GM12873 (cell line): ENCODE measurements around the gene CGNL1.

Experiments used
- TF ChIP-seq, protein P1 (sequence below): IDR thresholded peaks from 2 replicates; pipeline ENCODE4 v1.5.1; 2012; ENCODE audit warnings: low read depth, mild to moderate bottlenecking, moderate library complexity, low read length, control low read depth; ENCODE audit not compliant: insufficient read depth; ENCODE audit errors: missing control alignments

The CGNL1 gene

DNA sequence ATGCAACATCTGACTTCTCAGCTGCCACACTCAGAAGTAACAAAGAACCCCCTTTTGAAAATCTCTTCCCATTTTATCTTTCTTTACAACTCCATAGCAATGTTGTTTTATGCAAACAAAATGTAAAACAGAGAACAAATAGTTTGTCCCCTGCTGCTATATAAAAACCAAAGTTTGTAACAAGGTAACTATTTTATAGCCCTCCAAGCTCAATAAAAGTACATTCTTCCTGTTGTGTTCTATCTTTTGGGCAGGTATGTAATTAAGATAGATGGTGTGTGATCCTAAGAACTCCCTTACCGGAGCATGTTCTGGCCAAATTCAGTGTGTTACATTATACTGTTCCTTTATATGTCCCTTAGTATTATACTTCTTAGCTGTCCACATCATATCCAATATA is 12.6 kb upstream of the CGNL1 start:
- TF ChIP-seq, protein P1, sequence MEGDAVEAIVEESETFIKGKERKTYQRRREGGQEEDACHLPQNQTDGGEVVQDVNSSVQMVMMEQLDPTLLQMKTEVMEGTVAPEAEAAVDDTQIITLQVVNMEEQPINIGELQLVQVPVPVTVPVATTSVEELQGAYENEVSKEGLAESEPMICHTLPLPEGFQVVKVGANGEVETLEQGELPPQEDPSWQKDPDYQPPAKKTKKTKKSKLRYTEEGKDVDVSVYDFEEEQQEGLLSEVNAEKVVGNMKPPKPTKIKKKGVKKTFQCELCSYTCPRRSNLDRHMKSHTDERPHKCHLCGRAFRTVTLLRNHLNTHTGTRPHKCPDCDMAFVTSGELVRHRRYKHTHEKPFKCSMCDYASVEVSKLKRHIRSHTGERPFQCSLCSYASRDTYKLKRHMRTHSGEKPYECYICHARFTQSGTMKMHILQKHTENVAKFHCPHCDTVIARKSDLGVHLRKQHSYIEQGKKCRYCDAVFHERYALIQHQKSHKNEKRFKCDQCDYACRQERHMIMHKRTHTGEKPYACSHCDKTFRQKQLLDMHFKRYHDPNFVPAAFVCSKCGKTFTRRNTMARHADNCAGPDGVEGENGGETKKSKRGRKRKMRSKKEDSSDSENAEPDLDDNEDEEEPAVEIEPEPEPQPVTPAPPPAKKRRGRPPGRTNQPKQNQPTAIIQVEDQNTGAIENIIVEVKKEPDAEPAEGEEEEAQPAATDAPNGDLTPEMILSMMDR = no peak

GRCh38 chr15:57364282-57365007 is 11.9 kb upstream of the CGNL1 start:
- TF ChIP-seq, protein P1 = peak; percentile 5

DNA sequence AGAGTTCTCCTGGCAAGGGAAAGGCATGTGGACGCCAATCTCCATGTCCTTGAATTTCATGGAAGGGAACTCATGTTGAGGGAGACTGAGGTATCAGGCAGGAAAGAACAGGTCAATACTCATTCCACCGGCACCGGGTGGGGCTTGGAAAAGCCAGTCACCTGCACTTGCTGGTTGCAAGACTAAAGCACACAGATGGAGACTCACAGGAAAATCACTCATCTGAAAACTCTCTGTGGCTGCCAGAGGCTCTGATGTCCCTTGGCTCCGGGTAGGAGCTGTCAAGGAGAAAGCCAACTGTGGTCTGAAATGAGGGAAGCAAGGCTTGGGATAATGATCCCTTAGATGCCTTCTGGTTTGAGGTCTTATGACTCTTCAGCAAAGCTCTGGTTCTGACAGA is 8.7 kb upstream of the CGNL1 start:
- TF ChIP-seq, protein P1 = no peak

- TF ChIP-seq, protein P1 = no peak
Observed at GRCh38 chr15:57370929-57371328, 5.4 kb upstream of the CGNL1 start.

DNA sequence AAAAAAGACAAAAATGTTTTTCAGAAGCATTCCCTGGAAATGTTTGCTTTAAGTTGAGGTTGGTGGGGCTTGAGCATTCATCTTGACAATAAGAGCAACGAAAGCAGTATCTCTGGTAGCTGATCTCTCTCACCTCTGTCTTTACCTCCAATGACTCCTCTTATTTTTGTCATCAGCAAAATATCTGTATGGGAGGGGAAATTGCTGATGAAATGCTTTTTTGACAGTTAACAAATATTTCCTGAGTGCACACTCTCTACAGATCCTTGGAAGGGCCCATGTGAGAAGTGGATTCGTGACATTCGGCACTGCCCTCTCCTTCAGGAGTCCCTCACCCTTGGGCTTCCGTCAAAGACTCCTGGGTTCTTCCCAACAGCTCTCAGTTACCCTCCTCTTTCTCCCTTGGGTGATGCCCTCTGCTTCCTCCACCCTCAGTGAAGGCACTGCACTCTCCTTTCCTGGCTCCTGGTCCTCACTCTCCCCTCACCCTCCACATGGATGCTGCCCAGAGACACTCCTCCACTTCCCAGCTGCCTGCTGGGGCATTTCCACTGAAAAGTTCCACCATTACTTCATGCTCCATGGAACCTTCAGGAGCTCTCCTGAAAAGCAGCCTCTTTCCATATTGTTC is 2.9 kb upstream of the CGNL1 start:
- TF ChIP-seq, protein P1 = no peak

GRCh38 chr15:57373882-57374276 is 2.4 kb upstream of the CGNL1 start:
- TF ChIP-seq, protein P1 = no peak

DNA sequence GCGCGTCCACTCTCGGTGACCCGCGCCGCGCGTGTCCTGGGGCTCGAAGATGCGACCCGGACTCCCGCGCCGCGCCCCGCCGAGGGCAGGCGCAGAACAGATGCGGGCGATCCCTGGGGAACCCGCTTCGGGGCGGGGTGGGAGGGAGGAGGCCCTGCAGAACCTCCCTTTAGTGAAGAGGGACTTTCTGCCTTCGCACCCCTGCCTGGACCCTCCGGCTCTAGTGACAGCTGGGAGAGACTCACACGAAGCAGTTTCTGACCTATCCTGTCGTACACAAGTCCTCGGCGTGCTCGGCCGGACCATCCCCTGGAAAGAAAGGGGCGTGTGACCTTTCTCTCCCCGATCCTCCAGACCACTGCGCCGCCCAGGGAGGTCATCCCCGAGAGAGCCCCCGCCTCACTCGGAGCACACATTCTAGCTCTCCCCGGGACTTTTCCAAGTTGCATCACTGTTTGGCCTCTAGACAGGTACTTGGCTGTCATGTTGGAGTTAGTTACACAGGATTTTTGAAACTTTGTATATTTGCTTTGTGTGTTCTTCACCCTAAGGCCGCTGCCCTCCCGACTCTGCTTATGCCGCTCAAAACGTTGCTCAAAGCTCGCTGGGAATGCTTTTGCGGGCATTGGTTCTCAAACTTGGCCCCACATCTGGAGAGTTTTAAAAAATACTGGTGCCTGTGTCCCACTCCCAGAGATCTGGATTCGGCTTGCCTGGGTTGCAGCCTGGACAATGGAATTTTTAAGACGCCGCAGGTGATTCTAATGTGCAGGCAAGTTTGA is 582 bp downstream of the CGNL1 start:
- TF ChIP-seq, protein P1 = no peak
